HEK293 (cell line): ENCODE data around the gene UNCX.

Experiments used
- CTCF ChIA-PET: fragments of 350-600 bp; formaldehyde crosslinking; extraction: SDS; loops from one replicate; lab custom pipeline; 2021; ENCODE audit warnings: antibody characterized with exemption; lab: Yijun Ruan, JAX
- POLR2A ChIA-PET: fragments of 300-600 bp; formaldehyde crosslinking; extraction: SDS; loops from one replicate; lab custom pipeline; 2020; ENCODE audit warnings: antibody characterized with exemption, inconsistent platforms; lab: Yijun Ruan, JAX
- H3K27ac ChIP-seq: fragments of 200-500 bp; sonication (Bioruptor generic); 2 replicates; pipeline ENCODE4 v1.5.1; 2014; ENCODE audit warnings: low read depth, low read length, control low read depth, inconsistent platforms; ENCODE audit errors: extremely low read depth
- H3K36me3 ChIP-seq, 2 experiments: fragments of 200-500 bp in 1 of 2; sonication (Bioruptor generic) in 1 of 2; 1 replicate in 1 of 2; 2 replicates in 1 of 2; pipeline ENCODE4 v1.5.1; 2014 to 2017; ENCODE audit warnings: inconsistent platforms in 2 of 2, low read length in 2 of 2; ENCODE audit not compliant: control insufficient read depth in 2 of 2, insufficient read depth in 1 of 2
- H3K4me1 ChIP-seq: fragments of 200-500 bp; sonication (Bioruptor generic); 2 replicates; pipeline ENCODE4 v1.5.1; 2014; ENCODE audit warnings: mild to moderate bottlenecking, low read length, inconsistent platforms; ENCODE audit not compliant: control insufficient read depth, insufficient read depth
- H3K4me3 ChIP-seq: 2 replicates; pipeline ENCODE4 v1.5.1; 2011; ENCODE audit warnings: low read depth, mild to moderate bottlenecking, control low read depth, low read length, moderate library complexity
- H3K9me3 ChIP-seq: fragments of 200-500 bp; sonication (Bioruptor generic); 2 replicates; pipeline ENCODE4 v1.5.1; 2014; ENCODE audit warnings: low read depth, low read length, inconsistent platforms; ENCODE audit not compliant: control insufficient read depth, insufficient read depth
- EGR2 ChIP-seq: fragments of 450-650 bp; formaldehyde crosslinking; IDR thresholded peaks from 2 replicates; pipeline ENCODE4 v1.5.1; 2016; ENCODE audit warnings: low read depth, missing biosample characterization, missing genetic modification characterization
- KLF9 ChIP-seq: fragments of 450-650 bp; formaldehyde crosslinking; IDR thresholded peaks from 2 replicates; pipeline ENCODE4 v1.5.1; 2016; ENCODE audit warnings: missing biosample characterization, missing genetic modification characterization, low read depth
- MEIS1 ChIP-seq: sonication (generic); formaldehyde crosslinking; IDR thresholded peaks from 2 replicates; pipeline ENCODE4 v1.8.1; 2022; ENCODE audit warnings: missing genetic modification reagents, mild to moderate bottlenecking, borderline replicate concordance
- RBAK ChIP-seq: fragments of 450-650 bp; formaldehyde crosslinking; IDR thresholded peaks from 2 replicates; pipeline ENCODE4 v1.5.1; 2016; ENCODE audit warnings: missing biosample characterization, missing genetic modification characterization
- ZBTB1 ChIP-seq: fragments of 450-650 bp; formaldehyde crosslinking; IDR thresholded peaks from 2 replicates; pipeline ENCODE4 v1.5.1; 2016; ENCODE audit warnings: missing biosample characterization, missing genetic modification characterization
- ZBTB21 ChIP-seq: fragments of 450-650 bp; formaldehyde crosslinking; IDR thresholded peaks from 2 replicates; pipeline ENCODE4 v1.5.1; 2017; ENCODE audit warnings: missing biosample characterization, missing genetic modification characterization
- ZBTB49 ChIP-seq: fragments of 450-650 bp; formaldehyde crosslinking; IDR thresholded peaks from 2 replicates; pipeline ENCODE4 v1.5.1; 2016; ENCODE audit warnings: missing biosample characterization, missing genetic modification characterization, low read depth
- ZNF148 ChIP-seq: fragments of 450-650 bp; formaldehyde crosslinking; IDR thresholded peaks from 2 replicates; pipeline ENCODE4 v1.5.0; 2017; ENCODE audit warnings: missing biosample characterization, missing genetic modification characterization, borderline replicate concordance
- ZNF169 ChIP-seq: fragments of 450-650 bp; formaldehyde crosslinking; IDR thresholded peaks from 2 replicates; pipeline ENCODE4 v1.5.1; 2016; ENCODE audit warnings: missing biosample characterization, missing genetic modification characterization
- ZNF184 ChIP-seq: fragments of 450-650 bp; IDR thresholded peaks from 2 replicates; pipeline ENCODE4 v1.5.1; 2018; ENCODE audit warnings: missing biosample characterization, mild to moderate bottlenecking, missing genetic modification characterization
- ZNF24 ChIP-seq: fragments of 450-650 bp; formaldehyde crosslinking; IDR thresholded peaks from 2 replicates; pipeline ENCODE4 v1.5.1; 2016; ENCODE audit warnings: missing biosample characterization, missing genetic modification characterization
- ZNF292 ChIP-seq: fragments of 450-650 bp; formaldehyde crosslinking; IDR thresholded peaks from 2 replicates; pipeline ENCODE4 v1.5.1; 2016; ENCODE audit warnings: low read depth, missing biosample characterization, missing genetic modification characterization, borderline replicate concordance
- ZNF350 ChIP-seq: fragments of 450-650 bp; formaldehyde crosslinking; IDR thresholded peaks from 2 replicates; pipeline ENCODE4 v1.5.0; 2017; ENCODE audit warnings: missing biosample characterization, mild to moderate bottlenecking, missing genetic modification characterization
- ZNF354C ChIP-seq: fragments of 450-650 bp; formaldehyde crosslinking; IDR thresholded peaks from 2 replicates; pipeline ENCODE4 v1.5.1; 2016; ENCODE audit warnings: missing biosample characterization, missing genetic modification characterization, low read depth, borderline replicate concordance
- ZNF488 ChIP-seq: fragments of 450-650 bp; formaldehyde crosslinking; IDR thresholded peaks from 2 replicates; pipeline ENCODE4 v1.5.1; 2016; ENCODE audit warnings: missing biosample characterization, missing genetic modification characterization
- ZNF548 ChIP-seq: fragments of 450-650 bp; formaldehyde crosslinking; IDR thresholded peaks from 2 replicates; pipeline ENCODE4 v1.5.1; 2016; ENCODE audit warnings: missing biosample characterization, missing genetic modification characterization
- ZNF560 ChIP-seq: fragments of 450-650 bp; formaldehyde crosslinking; IDR thresholded peaks from 2 replicates; pipeline ENCODE4 v1.5.1; 2017; ENCODE audit warnings: missing biosample characterization, missing genetic modification characterization, borderline replicate concordance
- ZNF571 ChIP-seq: fragments of 450-650 bp; formaldehyde crosslinking; IDR thresholded peaks from 2 replicates; pipeline ENCODE4 v1.5.0; 2017; ENCODE audit warnings: missing biosample characterization, missing genetic modification characterization
- ZNF623 ChIP-seq: fragments of 450-650 bp; formaldehyde crosslinking; IDR thresholded peaks from 2 replicates; pipeline ENCODE4 v1.5.1; 2016; ENCODE audit warnings: missing biosample characterization, missing genetic modification characterization
- ZNF645 ChIP-seq: fragments of 450-650 bp; formaldehyde crosslinking; IDR thresholded peaks from 2 replicates; pipeline ENCODE4; 2016; ENCODE audit warnings: missing biosample characterization, missing genetic modification characterization
- ZNF785 ChIP-seq: fragments of 450-650 bp; formaldehyde crosslinking; IDR thresholded peaks from 2 replicates; pipeline ENCODE4 v1.5.1; 2016; ENCODE audit warnings: missing biosample characterization, missing genetic modification characterization
- ZSCAN4 ChIP-seq: fragments of 450-650 bp; formaldehyde crosslinking; IDR thresholded peaks from 2 replicates; pipeline ENCODE4 v1.5.1; 2017; ENCODE audit warnings: missing biosample characterization, missing genetic modification characterization
- TF ChIP-seq, protein P1 (sequence below): fragments of 450-650 bp; formaldehyde crosslinking; IDR thresholded peaks from 2 replicates; pipeline ENCODE4 v1.5.1; 2016; ENCODE audit warnings: missing biosample characterization, missing genetic modification characterization

Gene UNCX

GRCh38 chr7:1237704-1238255, 5.1 kb downstream of the UNCX start (continued):
- no peak for TF ChIP-seq KLF9

GRCh38 chr7:1238450-1238882, 5.8 kb downstream of the UNCX start:
- ChIA-PET CTCF (no interaction called here), POLR2A (interaction anchor here (0.6 to 1.3 kb wide), 2 partner anchors 12 to 55 kb away, joined by 3 to 4 read pairs; no protein-coding TSS in a partner anchor)
- TF ChIP-seq ZNF292 (tag by site-specific recombination) (no peak), ZBTB21 (tag by site-specific recombination) (no peak), ZBTB49 (tag by site-specific recombination) (no peak), ZNF560 (tag by site-specific recombination) (no peak), ZNF571 (no peak), ZNF645 (tag by site-specific recombination) (no peak), ZNF350 (tag by site-specific recombination) (no peak), ZNF184 (tag by site-specific recombination) (no peak), ZNF785 (tag by site-specific recombination) (no peak), ZNF488 (tag by site-specific recombination) (no peak), ZNF169 (tag by site-specific recombination) (no peak), RBAK (tag by site-specific recombination) (no peak), ZNF24 (tag by site-specific recombination) (no peak)
- TF ChIP-seq, protein P1, sequence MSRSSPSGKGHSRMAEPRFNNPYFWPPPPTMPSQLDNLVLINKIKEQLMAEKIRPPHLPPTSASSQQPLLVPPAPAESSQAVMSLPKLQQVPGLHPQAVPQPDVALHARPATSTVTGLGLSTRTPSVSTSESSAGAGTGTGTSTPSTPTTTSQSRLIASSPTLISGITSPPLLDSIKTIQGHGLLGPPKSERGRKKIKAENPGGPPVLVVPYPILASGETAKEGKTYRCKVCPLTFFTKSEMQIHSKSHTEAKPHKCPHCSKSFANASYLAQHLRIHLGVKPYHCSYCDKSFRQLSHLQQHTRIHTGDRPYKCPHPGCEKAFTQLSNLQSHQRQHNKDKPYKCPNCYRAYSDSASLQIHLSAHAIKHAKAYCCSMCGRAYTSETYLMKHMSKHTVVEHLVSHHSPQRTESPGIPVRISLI = no peak
- no peaks in the 10 kb centered on the region for H3K9me3 ChIP-seq
- H3K27ac ChIP-seq = no peak overlapping the region
- H3K4me1 ChIP-seq = no peaks in the 10 kb centered on the region
- H3K36me3 ChIP-seq = no peaks in the 10 kb centered on the region
- no peak overlapping the region for H3K4me3 ChIP-seq

- no peak overlapping the region for H3K4me3 ChIP-seq
- no peak overlapping the region for H3K27ac ChIP-seq
- TF ChIP-seq ZNF571 = no peak
- TF ChIP-seq EGR2 (tag by site-specific recombination) = no peak
- TF ChIP-seq ZNF548 (tag by site-specific recombination) = no peak
- no peak for TF ChIP-seq ZNF623 (tag by site-specific recombination)
- no peak for TF ChIP-seq MEIS1 (CRISPR knock-in tag)
- no peak for TF ChIP-seq ZBTB1
- TF ChIP-seq ZNF148 (tag by site-specific recombination) = no peak
- TF ChIP-seq ZSCAN4 (tag by site-specific recombination) = no peak
- TF ChIP-seq ZNF354C = no peak
- H3K36me3 ChIP-seq = no peaks in the 10 kb centered on the region
- H3K9me3 ChIP-seq = no peaks in the 10 kb centered on the region
- no peaks in the 10 kb centered on the region for H3K4me1 ChIP-seq
- CTCF ChIA-PET = no interaction called here
- POLR2A ChIA-PET = interaction anchor here (0.6 to 1.3 kb wide), 2 partner anchors 12 to 56 kb away, joined by 3 to 4 read pairs; no protein-coding TSS in a partner anchor
These were observed 6.5 kb downstream of the UNCX start for GRCh38 chr7:1238931-1239802.
